ENCODE results near the gene WBP1L.

WBP1L gene

DNA sequence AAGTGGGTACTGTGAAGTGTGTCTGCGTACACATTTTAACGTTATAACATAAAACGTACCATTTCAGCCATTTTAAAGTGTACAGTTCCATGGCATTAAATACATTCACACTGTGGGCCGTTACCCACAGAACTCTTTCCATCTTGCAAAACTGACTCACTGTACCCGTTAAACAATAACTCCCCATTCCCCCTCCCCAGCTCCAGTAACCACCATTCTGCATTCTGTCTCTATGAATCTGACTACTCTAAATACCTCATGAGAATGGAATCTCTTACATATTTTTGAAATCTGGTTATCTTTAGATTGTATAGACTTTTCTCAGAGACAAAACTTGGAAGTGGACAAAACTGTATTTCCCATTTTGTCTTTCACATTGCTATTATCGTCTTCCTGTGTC, 38.8 kb upstream of the WBP1L start:
- Histone ChIP-seq H3K4me1 (ENCODE audit: control extremely low read depth in 1 of 4, control insufficient read depth in 4 of 4, insufficient read depth in 4 of 4, low read length in 3 of 4) (peaks cover 0 to 2% (median 0%) of the 10 kb centered on the region in 4 experiments), H3K27me3 (replicated peaks in 2 of 5; ENCODE audit: control insufficient read depth in 4 of 5, insufficient read depth in 5 of 5, low read length in 4 of 5) (no peaks in the 10 kb centered on the region), H3K4me3 (ENCODE audit: control insufficient read depth in 1 of 7, extremely low read depth in 1 of 7, insufficient read depth in 4 of 7, low read depth in 2 of 7, low read length in 6 of 7) (no peak overlapping the region), H3K36me3 (ENCODE audit: control insufficient read depth in 4 of 4, insufficient read depth in 4 of 4, low read length in 3 of 4) (peaks cover 0 to 4% (median 0%) of the 10 kb centered on the region in 4 experiments), H3K27ac (ENCODE audit: insufficient read depth in 1 of 2, low read depth in 1 of 2, low read length in 2 of 2, poor library complexity in 1 of 2, severe bottlenecking in 2 of 2) (no peak overlapping the region), H3K9me3 (ENCODE audit: control extremely low read depth in 1 of 5, control insufficient read depth in 4 of 5, insufficient read depth in 2 of 5, low read depth in 1 of 5, low read length in 4 of 5) (no peaks in the 10 kb centered on the region)
- CTCF ChIA-PET, result interaction anchor here (1.0 kb wide), 1 partner anchor 29 kb away, joined by 3 read pairs; no protein-coding TSS in a partner anchor
- no peak for DNase-seq
- 91% methylated on average over 4 of the region's 6 CpGs for WGBS (ENCODE audit: insufficient coverage)
- POLR2A ChIA-PET, result no interaction called here

DNA sequence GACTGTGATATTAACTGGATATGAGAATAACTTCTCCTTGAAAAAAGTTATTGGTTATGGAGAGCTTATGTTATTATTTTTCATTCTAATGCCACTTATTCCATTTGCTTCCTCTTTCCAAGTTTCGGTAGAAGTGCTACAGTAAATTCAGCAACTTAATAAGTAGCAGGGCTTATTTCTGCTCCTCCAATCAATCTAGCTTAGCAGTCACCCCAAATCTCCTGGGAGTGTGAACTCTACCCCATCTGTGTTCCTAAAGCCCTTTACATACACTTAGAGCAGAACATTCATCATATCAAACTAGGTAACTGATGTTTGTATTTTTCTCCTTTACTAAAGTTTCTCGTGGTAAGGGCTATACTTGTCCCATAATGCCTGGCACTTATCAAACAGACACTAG, 38.2 kb upstream of the WBP1L start:
- ChIA-PET CTCF (interaction anchor here (1.0 kb wide), 1 partner anchor 30 kb away, joined by 3 read pairs; no protein-coding TSS in a partner anchor), POLR2A (no interaction called here)
- no peaks in the 10 kb centered on the region for H3K9me3 ChIP-seq (ENCODE audit: control extremely low read depth in 1 of 5, control insufficient read depth in 4 of 5, insufficient read depth in 2 of 5, low read depth in 1 of 5, low read length in 4 of 5)
- 60% methylated on average over 1 of the region's 2 CpGs for WGBS (ENCODE audit: insufficient coverage)
- H3K4me1 ChIP-seq (ENCODE audit: control extremely low read depth in 1 of 4, control insufficient read depth in 4 of 4, insufficient read depth in 4 of 4, low read length in 3 of 4), result peaks cover 0 to 4% (median under 1%) of the 10 kb centered on the region in 4 experiments
- H3K27me3 ChIP-seq (replicated peaks in 2 of 5; ENCODE audit: control insufficient read depth in 4 of 5, insufficient read depth in 5 of 5, low read length in 4 of 5), result no peaks in the 10 kb centered on the region
- peaks cover 0 to 4% (median 0%) of the 10 kb centered on the region in 4 experiments for H3K36me3 ChIP-seq (ENCODE audit: control insufficient read depth in 4 of 4, insufficient read depth in 4 of 4, low read length in 3 of 4)
- H3K4me3 ChIP-seq (ENCODE audit: control insufficient read depth in 1 of 7, extremely low read depth in 1 of 7, insufficient read depth in 4 of 7, low read depth in 2 of 7, low read length in 6 of 7), result no peak overlapping the region
- no peak for DNase-seq
- H3K27ac ChIP-seq (ENCODE audit: insufficient read depth in 1 of 2, low read depth in 1 of 2, low read length in 2 of 2, poor library complexity in 1 of 2, severe bottlenecking in 2 of 2), result no peak overlapping the region

DNA sequence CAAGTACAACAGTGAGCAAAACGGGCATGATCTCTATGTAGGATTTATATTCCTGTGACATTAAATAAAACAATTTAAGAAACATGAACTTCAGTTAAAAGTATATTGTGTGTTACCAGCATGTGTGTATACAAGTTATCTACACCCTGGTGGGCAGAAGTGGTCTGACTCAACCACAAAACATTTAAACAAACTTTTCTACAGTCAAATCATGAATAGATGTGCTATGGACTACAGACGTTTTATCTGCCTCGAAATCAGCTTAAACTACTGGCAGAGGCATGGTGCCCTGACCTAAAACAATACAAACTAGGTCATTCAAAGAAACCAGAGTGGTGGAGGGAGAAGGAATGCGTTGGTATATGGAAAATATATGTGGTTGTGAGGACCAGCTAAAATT, 33.1 kb upstream of the WBP1L start:
- Histone ChIP-seq H3K27ac (ENCODE audit: insufficient read depth in 1 of 2, low read depth in 1 of 2, low read length in 2 of 2, poor library complexity in 1 of 2, severe bottlenecking in 2 of 2) (no peak overlapping the region), H3K9me3 (ENCODE audit: control extremely low read depth in 1 of 5, control insufficient read depth in 4 of 5, insufficient read depth in 2 of 5, low read depth in 1 of 5, low read length in 4 of 5) (no peaks in the 10 kb centered on the region), H3K27me3 (replicated peaks in 2 of 5; ENCODE audit: control insufficient read depth in 4 of 5, insufficient read depth in 5 of 5, low read length in 4 of 5) (no peaks in the 10 kb centered on the region), H3K36me3 (ENCODE audit: control insufficient read depth in 4 of 4, insufficient read depth in 4 of 4, low read length in 3 of 4) (no peaks in the 10 kb centered on the region), H3K4me3 (ENCODE audit: control insufficient read depth in 1 of 7, extremely low read depth in 1 of 7, insufficient read depth in 4 of 7, low read depth in 2 of 7, low read length in 6 of 7) (no peak overlapping the region), H3K4me1 (ENCODE audit: control extremely low read depth in 1 of 4, control insufficient read depth in 4 of 4, insufficient read depth in 4 of 4, low read length in 3 of 4) (peaks cover 8 to 32% (median 18%) of the 10 kb centered on the region in 4 experiments)
- peak; percentile 16 to 56 (median 48) for DNase-seq
- no CpG with 5 or more reads among the region's 4 CpGs for WGBS (ENCODE audit: insufficient coverage)
- CTCF ChIA-PET, result interaction anchor here (0.7 to 10.0 kb wide), 7 partner anchors 10 to 599 kb away, joined by 3 to 86 read pairs (median 3); no protein-coding TSS in a partner anchor
- POLR2A ChIA-PET, result no interaction called here

DNA sequence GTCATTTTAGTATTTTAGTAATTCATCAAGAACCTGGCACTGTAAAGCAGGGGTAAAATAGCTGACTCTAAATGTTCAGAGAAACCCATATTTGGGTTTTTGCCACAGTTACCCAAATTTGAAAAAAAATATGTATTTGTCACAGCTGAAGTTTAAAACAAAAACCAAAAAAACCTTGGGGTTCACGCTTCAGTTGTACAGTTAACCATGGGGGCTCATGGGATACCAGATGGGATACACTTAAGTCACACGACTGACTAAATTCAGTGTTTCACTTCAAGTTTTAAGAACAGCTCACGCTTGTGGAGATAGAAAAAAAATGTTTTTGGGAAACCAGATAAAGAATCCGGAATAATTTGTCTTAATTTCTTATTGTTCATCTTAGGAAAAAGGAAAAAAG, 31.7 kb upstream of the WBP1L start:
- ChIA-PET POLR2A (no interaction called here), CTCF (interaction anchor here (1.1 to 10.0 kb wide), 7 partner anchors 23 to 533 kb away, joined by 3 to 86 read pairs (median 4); partner anchors contain the start of gene TRIM8)

DNA sequence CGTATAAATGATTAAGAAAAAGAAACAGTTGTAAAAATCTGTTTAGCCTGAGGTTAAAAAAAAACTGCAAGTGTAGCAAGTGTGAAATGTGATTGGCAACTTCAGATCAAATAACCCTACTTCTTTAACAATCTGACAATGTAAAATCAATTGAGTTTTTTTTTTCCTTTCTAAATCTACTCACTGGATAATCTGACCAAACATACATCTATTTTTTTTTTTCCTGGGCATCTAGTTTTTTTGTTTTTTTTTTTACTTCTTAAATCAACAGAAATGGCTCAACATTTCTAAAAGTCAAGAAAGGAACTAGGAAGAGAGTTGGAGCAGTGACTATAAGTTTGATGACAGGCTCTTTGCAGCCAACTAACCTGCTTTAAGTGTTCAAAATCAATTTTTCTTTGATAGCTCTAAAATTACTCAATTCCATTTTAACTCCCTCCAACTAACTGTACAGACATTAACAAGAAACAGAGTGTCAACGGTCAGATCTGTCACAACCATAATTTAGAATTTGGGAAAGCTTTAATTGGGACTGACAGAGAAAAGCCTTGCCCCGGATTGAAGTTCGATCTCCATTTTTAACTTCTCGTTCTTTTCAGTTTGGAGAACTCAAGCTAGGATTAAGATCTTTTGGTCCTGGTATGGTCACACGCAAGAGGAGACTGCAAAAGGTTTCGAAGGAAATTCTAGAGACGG, 30.8 kb upstream of the WBP1L start:
- no peak for DNase-seq
- CTCF ChIA-PET, result interaction anchor here (1.2 to 10.0 kb wide), 11 partner anchors 10 to 532 kb away, joined by 3 to 86 read pairs (median 4); partner anchors contain the start of gene TRIM8
- no peaks in the 10 kb centered on the region for H3K9me3 ChIP-seq (ENCODE audit: control extremely low read depth in 1 of 5, control insufficient read depth in 4 of 5, insufficient read depth in 2 of 5, low read depth in 1 of 5, low read length in 4 of 5)
- H3K4me1 ChIP-seq (ENCODE audit: control extremely low read depth in 1 of 4, control insufficient read depth in 4 of 4, insufficient read depth in 4 of 4, low read length in 3 of 4), result peaks cover 8 to 47% (median 21%) of the 10 kb centered on the region in 4 experiments
- peak overlapping the region; percentile 84 to 100 (median 96) for H3K4me3 ChIP-seq (ENCODE audit: control insufficient read depth in 1 of 7, extremely low read depth in 1 of 7, insufficient read depth in 4 of 7, low read depth in 2 of 7, low read length in 6 of 7)
- H3K27me3 ChIP-seq (replicated peaks in 2 of 5; ENCODE audit: control insufficient read depth in 4 of 5, insufficient read depth in 5 of 5, low read length in 4 of 5), result no peaks in the 10 kb centered on the region
- H3K36me3 ChIP-seq (ENCODE audit: control insufficient read depth in 4 of 4, insufficient read depth in 4 of 4, low read length in 3 of 4), result peaks cover 0 to 4% (median 2%) of the 10 kb centered on the region in 4 experiments
- peak overlapping the region; percentile 90 to 97 for H3K27ac ChIP-seq (ENCODE audit: insufficient read depth in 1 of 2, low read depth in 1 of 2, low read length in 2 of 2, poor library complexity in 1 of 2, severe bottlenecking in 2 of 2)
- POLR2A ChIA-PET, result interaction anchor here (2.0 kb wide), 1 partner anchor 31 kb away, joined by 5 read pairs; the partner anchor contains the start of gene WBP1L
- WGBS (ENCODE audit: insufficient coverage), result 20% methylated on average over 5 of the region's 8 CpGs

More for the DNA sequence above, 31.7 kb upstream of the WBP1L start:
- no peaks in the 10 kb centered on the region for H3K27me3 ChIP-seq (replicated peaks in 2 of 5; ENCODE audit: control insufficient read depth in 4 of 5, insufficient read depth in 5 of 5, low read length in 4 of 5)
- H3K4me1 ChIP-seq (ENCODE audit: control extremely low read depth in 1 of 4, control insufficient read depth in 4 of 4, insufficient read depth in 4 of 4, low read length in 3 of 4), result peaks cover 8 to 38% (median 19%) of the 10 kb centered on the region in 4 experiments
- peaks cover 0 to 4% (median 0%) of the 10 kb centered on the region in 4 experiments for H3K36me3 ChIP-seq (ENCODE audit: control insufficient read depth in 4 of 4, insufficient read depth in 4 of 4, low read length in 3 of 4)
- 97% methylated on average over 3 of the region's 4 CpGs for WGBS (ENCODE audit: insufficient coverage)
- no peak for DNase-seq
- H3K9me3 ChIP-seq (ENCODE audit: control extremely low read depth in 1 of 5, control insufficient read depth in 4 of 5, insufficient read depth in 2 of 5, low read depth in 1 of 5, low read length in 4 of 5), result no peaks in the 10 kb centered on the region
- no peak overlapping the region for H3K4me3 ChIP-seq (ENCODE audit: control insufficient read depth in 1 of 7, extremely low read depth in 1 of 7, insufficient read depth in 4 of 7, low read depth in 2 of 7, low read length in 6 of 7)
- peak overlapping the region in 1 of 2 experiments; percentile 44 for H3K27ac ChIP-seq (ENCODE audit: insufficient read depth in 1 of 2, low read depth in 1 of 2, low read length in 2 of 2, poor library complexity in 1 of 2, severe bottlenecking in 2 of 2)

DNA sequence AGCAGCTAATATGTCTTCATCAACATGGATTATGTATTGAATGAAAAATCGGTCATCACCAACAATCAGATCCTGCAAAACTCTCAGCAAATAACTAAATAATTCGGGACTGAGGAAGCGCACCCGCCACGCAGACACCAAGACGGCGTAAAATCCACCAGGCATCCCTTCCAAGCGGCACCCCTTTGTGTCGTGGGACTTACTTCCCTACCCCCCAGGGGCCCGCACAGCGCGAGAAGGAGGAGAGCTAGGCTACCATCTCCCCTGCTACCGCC, 30.3 kb upstream of the WBP1L start:
- no peak for DNase-seq
- no peaks in the 10 kb centered on the region for H3K27me3 ChIP-seq (replicated peaks in 2 of 5; ENCODE audit: control insufficient read depth in 4 of 5, insufficient read depth in 5 of 5, low read length in 4 of 5)
- H3K9me3 ChIP-seq (ENCODE audit: control extremely low read depth in 1 of 5, control insufficient read depth in 4 of 5, insufficient read depth in 2 of 5, low read depth in 1 of 5, low read length in 4 of 5), result no peaks in the 10 kb centered on the region
- H3K27ac ChIP-seq (ENCODE audit: insufficient read depth in 1 of 2, low read depth in 1 of 2, low read length in 2 of 2, poor library complexity in 1 of 2, severe bottlenecking in 2 of 2), result peak overlapping the region; percentile 90 to 97
- POLR2A ChIA-PET, result interaction anchor here (2.0 kb wide), 1 partner anchor 30 kb away, joined by 5 read pairs; the partner anchor contains the start of gene WBP1L
- WGBS (ENCODE audit: insufficient coverage), result 0% methylated on average over 5 of the region's 13 CpGs
- H3K4me3 ChIP-seq (ENCODE audit: control insufficient read depth in 1 of 7, extremely low read depth in 1 of 7, insufficient read depth in 4 of 7, low read depth in 2 of 7, low read length in 6 of 7), result peak overlapping the region; percentile 84 to 100 (median 96)
- H3K4me1 ChIP-seq (ENCODE audit: control extremely low read depth in 1 of 4, control insufficient read depth in 4 of 4, insufficient read depth in 4 of 4, low read length in 3 of 4), result peaks cover 8 to 52% (median 26%) of the 10 kb centered on the region in 4 experiments
- peaks cover 0 to 8% (median 2%) of the 10 kb centered on the region in 4 experiments for H3K36me3 ChIP-seq (ENCODE audit: control insufficient read depth in 4 of 4, insufficient read depth in 4 of 4, low read length in 3 of 4)
- CTCF ChIA-PET, result interaction anchor here (1.2 to 10.0 kb wide), 9 partner anchors 9 to 69 kb away, joined by 3 to 86 read pairs (median 5); partner anchors contain the start of gene TRIM8

Measured in common myeloid progenitor, CD34-positive (primary cell).